HEK293T (cell line): ENCODE measurements around the gene FKBP7.

Source experiments
- ARNT ChIP-seq: fragments of 450-650 bp; IDR thresholded peaks from 2 replicates; pipeline ENCODE4 v1.6.1; 2017; ENCODE audit warnings: mild to moderate bottlenecking
- BHLHE40 ChIP-seq: fragments of 450-650 bp; IDR thresholded peaks from 2 replicates; pipeline ENCODE4 v1.6.1; 2016; ENCODE audit warnings: mild to moderate bottlenecking, moderate library complexity, borderline replicate concordance
- FOXK2 ChIP-seq: fragments of 450-650 bp; IDR thresholded peaks from 2 replicates; pipeline ENCODE4 v1.6.1; 2016; ENCODE audit warnings: mild to moderate bottlenecking
- FOXM1 ChIP-seq: fragments of 450-650 bp; IDR thresholded peaks from 2 replicates; pipeline ENCODE4 v1.6.1; 2017; ENCODE audit warnings: mild to moderate bottlenecking, borderline replicate concordance
- L3MBTL2 ChIP-seq: fragments of 450-650 bp; conservative IDR thresholded peaks from 2 replicates; pipeline ENCODE4 v1.6.1; 2016; ENCODE audit warnings: mild to moderate bottlenecking
- NFRKB ChIP-seq: fragments of 450-650 bp; IDR thresholded peaks from 2 replicates; pipeline ENCODE4 v1.6.1; 2016; ENCODE audit warnings: mild to moderate bottlenecking, moderate library complexity
- SP1 ChIP-seq: fragments of 450-650 bp; IDR thresholded peaks from 2 replicates; pipeline ENCODE4 v1.6.1; 2017
- TARDBP ChIP-seq: fragments of 450-650 bp; IDR thresholded peaks from 2 replicates; pipeline ENCODE4 v1.6.1; 2016
- TF ChIP-seq, protein P1 (sequence below): fragments of 450-650 bp; IDR thresholded peaks from 2 replicates; pipeline ENCODE4 v1.6.1; 2016

DNA sequence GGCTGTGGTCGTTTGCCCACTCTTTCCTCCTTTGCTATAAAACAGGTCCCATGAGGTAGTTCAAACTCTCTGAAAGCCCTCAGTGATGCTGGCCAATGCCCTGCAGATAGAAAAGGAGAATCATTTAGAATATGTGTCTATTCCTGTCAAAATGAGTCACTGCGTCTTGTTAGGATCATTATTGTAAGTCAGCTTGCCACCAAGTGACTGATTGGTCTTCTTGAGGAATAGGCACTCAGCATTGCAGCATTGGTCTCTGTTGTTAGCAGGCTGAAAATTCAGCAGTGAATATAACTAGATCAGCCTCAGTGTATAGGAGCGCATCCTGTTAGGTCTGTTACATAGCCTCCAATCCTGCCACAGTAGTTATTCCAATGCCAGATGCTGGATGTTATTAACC is 56.3 kb downstream of the FKBP7 start:
- TF ChIP-seq FOXK2, result no peak
- no peak for TF ChIP-seq BHLHE40
- TF ChIP-seq FOXM1, result no peak
- TF ChIP-seq NFRKB, result no peak
- TF ChIP-seq, protein P1, sequence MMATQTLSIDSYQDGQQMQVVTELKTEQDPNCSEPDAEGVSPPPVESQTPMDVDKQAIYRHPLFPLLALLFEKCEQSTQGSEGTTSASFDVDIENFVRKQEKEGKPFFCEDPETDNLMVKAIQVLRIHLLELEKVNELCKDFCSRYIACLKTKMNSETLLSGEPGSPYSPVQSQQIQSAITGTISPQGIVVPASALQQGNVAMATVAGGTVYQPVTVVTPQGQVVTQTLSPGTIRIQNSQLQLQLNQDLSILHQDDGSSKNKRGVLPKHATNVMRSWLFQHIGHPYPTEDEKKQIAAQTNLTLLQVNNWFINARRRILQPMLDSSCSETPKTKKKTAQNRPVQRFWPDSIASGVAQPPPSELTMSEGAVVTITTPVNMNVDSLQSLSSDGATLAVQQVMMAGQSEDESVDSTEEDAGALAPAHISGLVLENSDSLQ, result no peak
- no peak for TF ChIP-seq L3MBTL2
- TF ChIP-seq ARNT, result no peak
- TF ChIP-seq SP1, result no peak
- no peak for TF ChIP-seq TARDBP
